CD4-positive, alpha-beta T cell treated with Interleukin-10 for 1 hour (primary cell): ENCODE data around the gene GSTK1.
"Not testable (repeated sequence)": the region's sequence is repeated elsewhere in the genome, so short reads cannot be mapped to it uniquely, and the experiment has no call there.

Source experiments
- DNase-seq: peaks from one replicate; pipeline ENCODE4 v3.0.0-alpha.2; 2020

GSTK1 gene

GRCh38 chr7:143263266-143264195 is at the start of gene GSTK1:
GSTK1 (plus strand) TSS chr7:143263441; CDS start chr7:143263514, 73 bp downstream.
- DNase-seq, result peak; percentile 84

DNA sequence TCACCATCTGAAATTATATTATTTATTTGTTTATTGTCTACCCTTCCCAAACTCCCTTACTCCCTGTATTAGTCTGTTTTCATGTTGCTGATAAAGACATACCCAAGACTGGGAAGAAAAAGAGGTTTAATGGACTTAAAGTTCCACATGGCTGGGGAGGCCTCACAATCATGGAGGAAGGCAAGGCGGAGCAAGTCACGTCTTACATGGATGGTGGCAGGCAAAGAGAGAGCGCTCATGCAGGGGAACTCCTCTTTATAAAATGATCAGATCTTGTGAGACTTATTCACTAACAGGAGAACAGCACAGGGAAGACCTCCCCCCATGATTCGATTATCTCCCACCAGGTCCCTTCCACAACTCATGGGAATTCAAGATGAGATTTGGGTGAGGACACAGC is 49.8 kb upstream of the GSTK1 start:
- not testable (repeated sequence) for DNase-seq

GRCh38 chr7:143214789-143215679 is 48.2 kb upstream of the GSTK1 start:
- DNase-seq, result peak; percentile 85

- DNase-seq, result no peak
These were observed 47.1 kb upstream of the GSTK1 start for GRCh38 chr7:143216151-143216550.

GRCh38 chr7:143216686-143217085 is 46.6 kb upstream of the GSTK1 start:
- no peak for DNase-seq

DNA sequence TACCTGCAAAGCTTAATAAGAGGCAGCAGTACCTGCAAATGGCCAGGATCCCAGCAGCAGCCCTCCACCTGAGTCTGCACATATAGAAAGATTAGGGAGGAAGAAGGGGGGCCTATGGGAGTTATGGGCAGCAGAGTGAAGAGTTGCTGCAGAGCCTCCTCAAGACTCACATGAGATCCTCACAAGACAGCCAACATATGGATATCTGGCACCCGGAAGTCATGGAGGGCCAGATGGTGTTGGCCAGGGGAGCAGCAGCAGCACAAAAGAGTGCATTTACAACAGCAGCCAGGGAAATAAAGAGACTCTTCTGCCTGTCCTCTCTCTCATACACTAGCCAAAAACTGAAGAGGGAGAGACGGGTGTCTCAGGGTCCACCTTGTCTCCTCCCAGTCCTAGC is 45.4 kb upstream of the GSTK1 start:
- no peak for DNase-seq

DNA sequence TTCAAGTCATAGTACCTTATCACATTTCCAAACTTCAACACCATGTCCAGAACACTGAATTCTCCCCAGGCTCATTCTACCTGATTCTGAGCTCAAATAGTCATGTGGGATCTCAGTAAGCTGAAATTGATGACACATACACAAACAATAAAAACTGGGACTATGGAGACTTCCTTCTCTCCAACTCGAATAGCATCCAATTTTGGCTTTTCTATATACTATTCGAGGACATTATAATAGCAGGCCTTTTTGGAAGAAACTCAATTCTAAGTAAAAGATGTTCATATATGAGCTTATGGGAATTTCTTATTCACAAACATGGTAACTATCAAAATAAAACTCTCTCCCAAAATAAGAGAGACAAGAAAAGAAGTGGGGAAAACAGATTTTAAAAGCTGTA is 42.0 kb upstream of the GSTK1 start:
- DNase-seq, result no peak

DNA sequence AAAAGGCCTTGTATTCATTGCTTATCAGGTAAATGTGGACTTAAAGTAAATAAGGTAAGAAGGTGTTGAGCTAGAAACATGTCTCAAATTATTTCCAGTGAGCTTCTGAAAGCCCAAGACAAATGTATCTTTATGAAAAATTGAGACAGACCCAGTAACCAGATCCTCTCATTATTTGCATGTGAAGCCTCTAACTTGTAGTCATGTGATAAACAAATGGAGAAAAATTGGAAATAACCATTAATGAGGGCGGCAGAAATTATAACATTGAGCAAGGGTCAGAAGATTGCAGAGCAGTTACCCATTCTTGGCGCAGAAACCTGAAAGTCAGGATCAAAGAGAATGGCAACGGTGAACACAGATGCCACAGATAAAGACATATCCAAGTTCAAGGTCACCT is 41.5 kb upstream of the GSTK1 start, which contains the start of gene TAS2R40:
Gene TAS2R40 (plus strand): TSS at position 301 of the 400 bp plus-strand sequence. CDS start 42 bp downstream, at position 343.
- DNase-seq, result no peak

DNA sequence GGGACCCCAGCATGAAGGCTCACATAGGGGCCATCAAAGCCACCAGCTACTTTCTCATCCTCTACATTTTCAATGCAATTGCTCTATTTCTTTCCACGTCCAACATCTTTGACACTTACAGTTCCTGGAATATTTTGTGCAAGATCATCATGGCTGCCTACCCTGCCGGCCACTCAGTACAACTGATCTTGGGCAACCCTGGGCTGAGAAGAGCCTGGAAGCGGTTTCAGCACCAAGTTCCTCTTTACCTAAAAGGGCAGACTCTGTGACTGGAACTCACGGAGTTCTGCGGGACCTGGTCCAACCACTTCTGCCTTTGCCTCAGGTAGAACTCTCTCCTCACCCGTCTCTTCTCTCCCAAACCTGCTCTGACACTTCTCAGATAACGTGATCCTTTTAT is 40.5 kb upstream of the GSTK1 start:
- no peak for DNase-seq

GRCh38 chr7:143223784-143224183 is 39.5 kb upstream of the GSTK1 start:
- DNase-seq, result no peak

GRCh38 chr7:143225047-143225446 is 38.2 kb upstream of the GSTK1 start:
- no peak for DNase-seq

- DNase-seq, result no peak
These were observed 35.4 kb upstream of the GSTK1 start for GRCh38 chr7:143227806-143228205.

- no peak for DNase-seq
These were observed 34.0 kb upstream of the GSTK1 start for GRCh38 chr7:143229054-143229790.

DNA sequence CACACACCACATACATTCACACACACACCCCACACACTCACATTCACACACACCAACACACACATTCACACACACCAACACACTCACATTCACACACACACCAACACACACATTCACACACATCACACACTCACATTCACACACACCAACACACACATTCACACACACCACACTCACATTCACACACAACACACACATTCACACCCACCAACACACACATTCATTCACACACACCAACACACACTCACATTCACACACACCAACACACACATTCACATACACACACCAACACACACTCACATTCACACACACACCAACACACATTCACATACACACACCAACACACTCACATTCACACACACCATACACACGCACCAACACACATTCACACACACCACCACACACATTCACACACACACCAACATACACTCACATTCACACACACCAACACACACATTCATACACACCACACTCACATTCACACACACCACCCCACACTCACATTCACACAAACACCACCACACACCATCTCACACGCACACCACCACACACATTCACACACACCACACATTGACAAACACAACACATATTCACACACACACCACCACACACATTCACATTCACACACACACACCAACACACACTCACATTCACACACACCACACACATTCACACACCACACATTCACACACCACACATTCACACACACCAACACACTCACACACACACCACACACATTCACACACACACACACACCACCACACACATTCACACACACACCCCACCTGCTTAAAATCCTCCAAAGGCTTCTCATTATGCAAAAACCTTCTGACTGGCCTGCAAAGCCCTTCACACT is 32.4 kb upstream of the GSTK1 start:
- DNase-seq, result no peak

- DNase-seq, result no peak
These were observed 29.3 kb upstream of the GSTK1 start for GRCh38 chr7:143233816-143234532.

DNA sequence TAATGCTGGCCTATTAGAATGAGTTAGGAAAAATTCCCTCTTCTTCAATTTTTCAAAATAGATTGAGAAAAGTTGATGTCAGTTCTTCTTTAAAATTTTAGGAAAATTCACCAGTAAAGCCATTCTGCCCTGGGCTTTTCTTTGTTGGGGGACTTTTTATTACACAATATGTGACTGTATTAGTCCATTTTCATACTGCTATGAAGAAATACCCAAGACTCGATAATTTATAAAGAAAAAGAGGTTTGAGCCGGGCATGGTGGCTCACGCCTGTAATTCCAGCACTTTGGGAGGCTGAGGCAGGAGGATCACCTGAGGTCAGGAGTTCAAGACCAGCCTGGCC is 28.7 kb upstream of the GSTK1 start:
- DNase-seq, result no peak

- no peak for DNase-seq
These were observed 27.7 kb upstream of the GSTK1 start for GRCh38 chr7:143235561-143235960.

DNA sequence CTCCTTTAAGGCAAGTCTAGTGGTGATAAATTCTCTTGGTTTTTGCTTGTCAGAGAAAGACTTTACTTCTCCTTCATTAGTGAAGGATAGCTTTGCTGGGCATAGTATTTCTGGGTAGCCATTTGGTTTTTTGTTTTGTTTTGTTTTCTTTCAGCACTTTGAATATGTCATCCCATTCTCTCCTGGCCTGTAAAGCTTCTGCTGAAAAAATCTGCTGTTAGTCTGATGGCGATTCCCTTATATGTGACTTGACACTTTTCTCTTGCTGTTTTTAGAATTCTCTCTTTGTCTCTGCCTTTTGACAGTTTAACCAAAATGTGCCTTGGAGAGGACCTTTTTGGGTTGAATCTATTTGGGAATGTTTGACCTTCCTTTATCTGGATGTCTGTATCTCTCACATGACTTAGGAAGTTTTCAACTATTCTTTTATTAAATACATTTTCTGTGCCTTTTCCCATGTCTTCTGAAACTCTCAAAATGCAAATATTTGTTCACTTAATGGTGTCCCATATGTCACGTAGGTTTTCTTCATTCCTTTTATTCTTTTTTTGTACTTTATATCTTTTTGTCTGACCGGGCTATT is 26.7 kb upstream of the GSTK1 start:
- no peak for DNase-seq

- DNase-seq, result no peak
These were observed 25.9 kb upstream of the GSTK1 start for GRCh38 chr7:143237366-143237765.

DNA sequence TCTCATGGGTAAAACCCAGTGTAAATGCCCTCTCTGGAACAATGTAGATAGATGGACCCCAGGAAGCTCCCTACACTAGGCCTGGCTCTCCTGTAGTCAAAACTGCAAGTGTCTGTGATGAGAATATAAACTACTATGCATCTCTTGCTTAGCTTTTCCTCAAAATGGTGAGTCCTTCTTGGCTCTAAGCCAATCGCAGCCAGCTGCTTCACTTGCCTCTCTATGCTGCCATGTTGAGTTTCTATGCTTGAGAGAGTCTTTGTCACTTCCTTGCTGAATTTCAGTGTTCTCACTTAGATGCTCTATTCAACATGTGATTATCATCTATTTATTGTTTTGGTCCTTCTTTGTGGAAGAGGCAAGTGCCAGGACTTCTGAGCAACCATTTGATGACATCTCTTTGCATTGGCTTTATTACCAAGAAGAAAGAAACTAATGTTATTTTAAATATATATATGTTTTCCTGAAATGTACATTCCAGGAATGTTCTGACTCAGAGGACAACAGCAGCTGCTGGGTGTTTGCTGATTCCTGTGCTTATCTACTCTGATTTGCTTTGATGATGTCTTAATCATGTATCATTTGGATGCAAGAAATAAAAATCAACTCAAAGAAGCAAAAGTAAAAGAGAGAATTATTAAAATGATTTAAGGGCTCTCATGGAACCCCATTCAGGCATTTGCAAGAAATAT is 24.8 kb upstream of the GSTK1 start:
- DNase-seq, result no peak
